NT2/D1 (cell line): Measurements from ENCODE around the gene NDST3.

ENCODE experiments used
- SUZ12 ChIP-seq: IDR thresholded peaks from 2 replicates; pipeline ENCODE4 v1.6.1; 2011; ENCODE audit not compliant: insufficient read length, insufficient read depth; ENCODE audit errors: extremely low read depth
- YY1 ChIP-seq: IDR thresholded peaks from 2 replicates; pipeline ENCODE4 v1.6.1; 2011; ENCODE audit not compliant: insufficient read length, insufficient read depth
- ZNF274 ChIP-seq: IDR thresholded peaks from 2 replicates; pipeline ENCODE4 v1.6.1; 2011; ENCODE audit warnings: mild to moderate bottlenecking, low read depth, low read length

DNA sequence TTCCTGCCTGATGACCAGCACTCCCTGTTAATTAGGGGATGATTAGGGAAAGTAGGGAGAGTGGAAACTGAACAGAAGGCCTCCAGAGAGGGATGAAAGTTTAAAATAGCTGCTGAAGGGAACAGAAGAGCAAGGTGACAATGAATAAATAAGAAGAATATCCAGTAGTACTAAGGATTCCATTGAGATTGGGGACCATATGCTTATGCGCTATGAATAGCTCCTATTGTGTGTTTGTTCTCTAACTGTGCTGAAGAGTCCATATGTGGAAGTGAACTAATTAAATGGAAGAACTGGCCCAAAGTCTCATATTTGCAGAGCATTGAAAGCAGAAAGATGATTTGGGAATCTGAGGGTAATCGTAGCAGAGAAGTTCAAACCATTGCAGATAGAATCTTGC is 181.5 kb downstream of the NDST3 start:
- TF ChIP-seq SUZ12 = no peak
- TF ChIP-seq ZNF274 = no peak
- TF ChIP-seq YY1 = no peak
